SU-DHL-6 (cell line): ENCODE measurements around the gene FAM163A.

Source experiments
- EZH2phosphoT487 ChIP-seq: fragments of 200-600 bp; sonication (generic), shearing (Covaris generic); conservative IDR thresholded peaks from 2 replicates; pipeline ENCODE4 v1.6.1; 2018; ENCODE audit warnings: mild to moderate bottlenecking, antibody characterized with exemption, low read length, moderate library complexity, mixed read lengths
- TF ChIP-seq, protein P1 (sequence below): fragments of 200-600 bp; sonication (generic); IDR thresholded peaks from one replicate; pipeline ENCODE4 v1.5.1; 2017; ENCODE audit warnings: antibody characterized with exemption, mild to moderate bottlenecking, low read length, moderate library complexity; ENCODE audit not compliant: insufficient read depth, poor library complexity, severe bottlenecking

DNA sequence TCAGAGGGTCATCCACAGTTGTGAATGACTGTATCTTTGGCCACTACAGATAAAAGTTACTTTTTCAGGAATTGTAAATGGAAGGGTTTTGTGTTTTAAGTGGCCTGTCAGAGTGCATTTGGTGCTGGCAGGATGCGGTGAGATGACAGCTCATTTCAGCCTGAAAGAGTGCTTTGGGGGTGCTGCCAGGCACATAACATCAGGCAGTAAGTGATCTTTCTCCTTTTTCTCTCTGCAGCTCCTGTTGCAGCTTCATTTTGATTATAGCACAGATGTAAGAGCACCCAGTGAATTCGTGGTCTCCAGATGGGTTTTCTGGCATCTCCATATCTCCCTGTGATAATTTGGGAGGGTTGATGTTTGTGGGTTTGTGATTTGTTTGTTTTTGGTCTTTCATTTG lies 14.8 kb upstream of the FAM163A start:
- TF ChIP-seq, protein P1, sequence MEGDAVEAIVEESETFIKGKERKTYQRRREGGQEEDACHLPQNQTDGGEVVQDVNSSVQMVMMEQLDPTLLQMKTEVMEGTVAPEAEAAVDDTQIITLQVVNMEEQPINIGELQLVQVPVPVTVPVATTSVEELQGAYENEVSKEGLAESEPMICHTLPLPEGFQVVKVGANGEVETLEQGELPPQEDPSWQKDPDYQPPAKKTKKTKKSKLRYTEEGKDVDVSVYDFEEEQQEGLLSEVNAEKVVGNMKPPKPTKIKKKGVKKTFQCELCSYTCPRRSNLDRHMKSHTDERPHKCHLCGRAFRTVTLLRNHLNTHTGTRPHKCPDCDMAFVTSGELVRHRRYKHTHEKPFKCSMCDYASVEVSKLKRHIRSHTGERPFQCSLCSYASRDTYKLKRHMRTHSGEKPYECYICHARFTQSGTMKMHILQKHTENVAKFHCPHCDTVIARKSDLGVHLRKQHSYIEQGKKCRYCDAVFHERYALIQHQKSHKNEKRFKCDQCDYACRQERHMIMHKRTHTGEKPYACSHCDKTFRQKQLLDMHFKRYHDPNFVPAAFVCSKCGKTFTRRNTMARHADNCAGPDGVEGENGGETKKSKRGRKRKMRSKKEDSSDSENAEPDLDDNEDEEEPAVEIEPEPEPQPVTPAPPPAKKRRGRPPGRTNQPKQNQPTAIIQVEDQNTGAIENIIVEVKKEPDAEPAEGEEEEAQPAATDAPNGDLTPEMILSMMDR = no peak
- no peak for TF ChIP-seq EZH2phosphoT487
